ENCODE results near the gene NTNG2. TPM values are rescaled to one million over a fixed set of nuclear protein-coding genes. Genes with fewer than 3 reads are reported as not detected.

NTNG2 gene
- polyA plus RNA-seq, 2 donors, result 0.18 TPM

GRCh38 chr9:132207839-132208615 is 46.2 kb downstream of the NTNG2 start:
- no peaks in the 10 kb centered on the region for H3K4me1 ChIP-seq (ENCODE audit: control insufficient read depth in 2 of 2, insufficient read depth in 2 of 2, low read length in 1 of 2)
- 69% methylated on average over 16 of the region's 16 CpGs for WGBS, 2 donors
- no peaks in the 10 kb centered on the region for H3K36me3 ChIP-seq (ENCODE audit: control insufficient read depth in 2 of 2, insufficient read depth in 2 of 2, low read length in 1 of 2)
- H3K4me3 ChIP-seq (ENCODE audit: low read depth in 1 of 2, low read length in 2 of 2), result no peak overlapping the region
- no peak overlapping the region for H3K27ac ChIP-seq (ENCODE audit: low read depth in 2 of 2, low read length in 1 of 2)
- peaks cover 2% of the 10 kb centered on the region in 2 donors for H3K9me3 ChIP-seq (ENCODE audit: control insufficient read depth in 2 of 2, insufficient read depth in 1 of 2, low read depth in 1 of 2, low read length in 1 of 2)
- H3K27me3 ChIP-seq (ENCODE audit: control insufficient read depth in 1 of 2, insufficient read depth in 2 of 2, low read length in 2 of 2), result no peaks in the 10 kb centered on the region

DNA sequence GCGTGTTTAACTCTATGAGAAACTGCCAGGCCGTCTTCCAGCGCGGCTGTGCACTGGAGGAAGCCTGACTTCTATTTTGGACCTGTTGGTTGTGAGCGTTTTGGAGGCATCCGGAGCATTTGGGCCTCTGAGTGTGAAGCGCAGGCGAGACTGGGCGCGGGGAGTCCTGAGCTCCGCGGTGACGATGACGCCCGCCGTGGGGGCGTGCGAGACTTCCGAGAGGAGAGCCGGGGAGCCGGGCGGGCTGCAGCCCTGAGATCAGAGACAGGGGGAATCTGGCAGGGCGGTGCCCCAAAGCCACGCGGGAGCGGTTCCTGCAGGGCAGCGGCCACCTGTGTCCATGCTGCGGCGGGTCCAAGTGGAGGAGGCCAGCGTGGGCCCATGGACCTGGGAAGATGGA is 47.4 kb downstream of the NTNG2 start:
- Histone ChIP-seq H3K4me3 (ENCODE audit: low read depth in 1 of 2, low read length in 2 of 2) (no peak overlapping the region), H3K27me3 (ENCODE audit: control insufficient read depth in 1 of 2, insufficient read depth in 2 of 2, low read length in 2 of 2) (no peaks in the 10 kb centered on the region), H3K27ac (ENCODE audit: low read depth in 2 of 2, low read length in 1 of 2) (no peak overlapping the region), H3K9me3 (ENCODE audit: control insufficient read depth in 2 of 2, insufficient read depth in 1 of 2, low read depth in 1 of 2, low read length in 1 of 2) (peaks cover 2% of the 10 kb centered on the region in 2 donors), H3K36me3 (ENCODE audit: control insufficient read depth in 2 of 2, insufficient read depth in 2 of 2, low read length in 1 of 2) (no peaks in the 10 kb centered on the region), H3K4me1 (ENCODE audit: control insufficient read depth in 2 of 2, insufficient read depth in 2 of 2, low read length in 1 of 2) (peaks cover 0 to 4% of the 10 kb centered on the region in 2 donors)
- 81 to 85% methylated on average over 30 of the region's 30 CpGs for WGBS, 2 donors

DNA sequence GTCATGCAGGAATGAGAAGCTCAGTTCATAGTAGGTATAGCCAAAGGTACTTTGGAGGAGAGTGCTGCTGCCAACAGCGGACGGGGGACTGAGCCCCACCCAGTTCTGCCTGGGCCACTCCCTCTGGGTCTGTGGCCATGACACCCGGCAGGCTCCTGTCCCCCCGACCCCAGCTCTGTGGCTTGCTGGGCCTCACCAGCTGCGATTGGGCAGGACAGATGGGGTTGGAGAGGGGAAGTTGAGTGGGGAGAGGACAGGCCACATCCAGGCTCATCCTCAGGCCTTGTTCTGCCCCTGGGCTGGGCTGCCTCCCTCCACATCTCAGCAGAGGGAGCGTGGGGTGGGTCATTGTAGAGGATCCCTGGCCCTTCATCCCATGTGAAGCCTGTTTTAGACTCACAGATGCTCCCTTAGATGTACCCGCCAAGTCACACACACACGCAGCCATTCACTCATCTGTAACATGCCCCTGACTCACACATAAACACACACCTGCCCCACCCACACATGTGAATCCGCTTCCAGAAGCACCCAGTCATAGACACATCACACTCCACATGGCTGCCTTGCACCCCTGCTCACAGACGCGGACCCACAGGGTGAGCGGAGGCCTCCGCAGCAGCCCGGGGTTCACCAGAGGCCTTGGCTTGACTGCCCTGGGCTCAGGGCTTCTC is 48.8 kb downstream of the NTNG2 start:
- H3K4me1 ChIP-seq (ENCODE audit: control insufficient read depth in 2 of 2, insufficient read depth in 2 of 2, low read length in 1 of 2), result peaks cover 0 to 5% of the 10 kb centered on the region in 2 donors
- no peaks in the 10 kb centered on the region for H3K27me3 ChIP-seq (ENCODE audit: control insufficient read depth in 1 of 2, insufficient read depth in 2 of 2, low read length in 2 of 2)
- WGBS, 2 donors, result 66 to 73% methylated on average over 13 to 14 of the region's 14 CpGs
- no peak overlapping the region for H3K27ac ChIP-seq (ENCODE audit: low read depth in 2 of 2, low read length in 1 of 2)
- H3K9me3 ChIP-seq (ENCODE audit: control insufficient read depth in 2 of 2, insufficient read depth in 1 of 2, low read depth in 1 of 2, low read length in 1 of 2), result peaks cover 2% of the 10 kb centered on the region in 2 donors
- no peaks in the 10 kb centered on the region for H3K36me3 ChIP-seq (ENCODE audit: control insufficient read depth in 2 of 2, insufficient read depth in 2 of 2, low read length in 1 of 2)
- no peak overlapping the region for H3K4me3 ChIP-seq (ENCODE audit: low read depth in 1 of 2, low read length in 2 of 2)

DNA sequence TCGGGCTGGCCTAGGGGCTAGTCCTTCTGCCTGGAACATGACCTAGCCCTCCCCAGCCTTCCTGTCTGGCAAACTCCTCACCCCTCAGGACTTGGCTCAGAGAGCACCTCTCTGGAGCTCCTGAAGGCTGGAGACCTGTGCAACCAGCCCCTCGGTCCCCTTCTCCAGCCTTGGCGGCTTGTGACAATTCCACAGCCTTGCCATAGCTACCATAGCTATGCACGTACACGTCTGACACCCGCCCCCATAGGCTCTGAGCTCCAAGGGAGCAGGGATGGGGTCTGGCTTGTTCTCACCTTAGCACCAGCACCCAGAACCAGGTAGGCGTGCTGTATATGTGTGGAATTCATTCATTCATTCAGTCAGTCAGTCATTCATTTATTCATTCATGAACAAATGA is 49.7 kb downstream of the NTNG2 start:
- H3K9me3 ChIP-seq (ENCODE audit: control insufficient read depth in 2 of 2, insufficient read depth in 1 of 2, low read depth in 1 of 2, low read length in 1 of 2), result peaks cover 2% of the 10 kb centered on the region in 2 donors
- 87 to 89% methylated on average over 7 of the region's 7 CpGs for WGBS, 2 donors
- peaks cover 0 to 5% of the 10 kb centered on the region in 2 donors for H3K4me1 ChIP-seq (ENCODE audit: control insufficient read depth in 2 of 2, insufficient read depth in 2 of 2, low read length in 1 of 2)
- no peak overlapping the region for H3K27ac ChIP-seq (ENCODE audit: low read depth in 2 of 2, low read length in 1 of 2)
- H3K27me3 ChIP-seq (ENCODE audit: control insufficient read depth in 1 of 2, insufficient read depth in 2 of 2, low read length in 2 of 2), result no peaks in the 10 kb centered on the region
- H3K36me3 ChIP-seq (ENCODE audit: control insufficient read depth in 2 of 2, insufficient read depth in 2 of 2, low read length in 1 of 2), result no peaks in the 10 kb centered on the region
- H3K4me3 ChIP-seq (ENCODE audit: low read depth in 1 of 2, low read length in 2 of 2), result no peak overlapping the region

DNA sequence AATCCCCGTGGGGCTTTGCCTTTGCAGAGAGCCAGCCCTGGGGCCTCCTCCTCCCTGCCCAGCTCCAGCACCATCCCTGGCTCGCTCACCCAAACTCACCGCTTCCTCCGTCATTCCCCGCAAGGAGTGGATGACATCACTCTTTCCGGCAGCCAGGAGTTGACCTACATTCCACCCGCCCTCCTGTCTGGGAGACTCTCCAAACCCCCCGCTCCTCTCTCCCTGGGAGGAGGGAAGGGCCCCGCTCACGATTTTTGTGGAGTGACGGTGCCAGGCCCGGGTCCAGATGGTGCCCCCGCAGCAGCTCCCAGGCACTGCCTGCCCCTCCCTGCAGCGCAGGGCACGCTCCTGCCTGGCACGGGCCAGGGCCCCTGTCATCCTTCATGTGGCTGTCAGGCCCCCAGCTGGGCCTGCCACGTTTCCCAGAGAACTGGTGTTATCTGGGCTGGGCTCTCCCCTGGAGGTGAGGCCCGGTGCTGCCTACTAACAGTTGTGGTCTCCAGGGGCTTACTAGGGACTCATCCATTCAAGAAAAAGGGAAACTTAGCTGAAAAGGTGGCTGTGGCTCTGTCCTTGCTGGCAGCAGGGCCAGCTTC is 52.3 kb downstream of the NTNG2 start:
- H3K36me3 ChIP-seq (ENCODE audit: control insufficient read depth in 2 of 2, insufficient read depth in 2 of 2, low read length in 1 of 2), result no peaks in the 10 kb centered on the region
- no peak overlapping the region for H3K4me3 ChIP-seq (ENCODE audit: low read depth in 1 of 2, low read length in 2 of 2)
- peaks cover 2% of the 10 kb centered on the region in 2 donors for H3K9me3 ChIP-seq (ENCODE audit: control insufficient read depth in 2 of 2, insufficient read depth in 1 of 2, low read depth in 1 of 2, low read length in 1 of 2)
- H3K27me3 ChIP-seq (ENCODE audit: control insufficient read depth in 1 of 2, insufficient read depth in 2 of 2, low read length in 2 of 2), result no peaks in the 10 kb centered on the region
- WGBS, 2 donors, result 13 to 21% methylated on average over 16 to 18 of the region's 18 CpGs
- H3K4me1 ChIP-seq (ENCODE audit: control insufficient read depth in 2 of 2, insufficient read depth in 2 of 2, low read length in 1 of 2), result peaks cover 0 to 5% of the 10 kb centered on the region in 2 donors
- H3K27ac ChIP-seq (ENCODE audit: low read depth in 2 of 2, low read length in 1 of 2), result no peak overlapping the region

GRCh38 chr9:132216861-132217619 is 55.2 kb downstream of the NTNG2 start:
- peaks cover 0 to 5% of the 10 kb centered on the region in 2 donors for H3K4me1 ChIP-seq (ENCODE audit: control insufficient read depth in 2 of 2, insufficient read depth in 2 of 2, low read length in 1 of 2)
- WGBS, 2 donors, result 72% methylated on average over 10 of the region's 10 CpGs
- no peak overlapping the region for H3K27ac ChIP-seq (ENCODE audit: low read depth in 2 of 2, low read length in 1 of 2)

DNA sequence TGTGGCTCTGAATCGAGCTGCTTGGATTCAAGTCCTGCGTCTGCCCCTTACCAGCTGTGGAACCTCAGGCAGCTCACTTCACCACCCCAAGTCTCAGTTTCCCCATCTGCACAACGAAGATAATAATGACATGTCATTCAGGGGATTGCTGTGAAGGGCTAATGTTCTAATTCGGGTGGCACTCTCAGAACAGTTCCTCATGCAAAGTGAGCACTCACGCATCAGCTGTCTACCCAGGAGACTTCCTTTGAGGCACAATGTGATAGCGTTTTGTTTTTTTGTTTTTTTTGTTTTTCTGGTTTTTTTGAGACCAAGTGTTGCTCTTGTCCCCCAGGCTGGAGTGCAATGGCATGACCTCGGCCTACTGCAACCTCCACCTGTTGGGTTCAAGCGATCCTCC is 56.4 kb downstream of the NTNG2 start:
- Histone ChIP-seq H3K9me3 (ENCODE audit: control insufficient read depth in 2 of 2, insufficient read depth in 1 of 2, low read depth in 1 of 2, low read length in 1 of 2) (no peaks in the 10 kb centered on the region), H3K27me3 (ENCODE audit: control insufficient read depth in 1 of 2, insufficient read depth in 2 of 2, low read length in 2 of 2) (peaks cover 0 to 11% of the 10 kb centered on the region in 2 donors), H3K4me1 (ENCODE audit: control insufficient read depth in 2 of 2, insufficient read depth in 2 of 2, low read length in 1 of 2) (peaks cover 0 to 5% of the 10 kb centered on the region in 2 donors), H3K4me3 (ENCODE audit: low read depth in 1 of 2, low read length in 2 of 2) (no peak overlapping the region), H3K27ac (ENCODE audit: low read depth in 2 of 2, low read length in 1 of 2) (no peak overlapping the region), H3K36me3 (ENCODE audit: control insufficient read depth in 2 of 2, insufficient read depth in 2 of 2, low read length in 1 of 2) (no peaks in the 10 kb centered on the region)
- WGBS, 2 donors, result 81% methylated on average over 8 of the region's 8 CpGs

More at GRCh38 chr9:132216861-132217619, 55.2 kb downstream of the NTNG2 start:
- no peaks in the 10 kb centered on the region for H3K36me3 ChIP-seq (ENCODE audit: control insufficient read depth in 2 of 2, insufficient read depth in 2 of 2, low read length in 1 of 2)
- H3K9me3 ChIP-seq (ENCODE audit: control insufficient read depth in 2 of 2, insufficient read depth in 1 of 2, low read depth in 1 of 2, low read length in 1 of 2), result no peaks in the 10 kb centered on the region
- no peak overlapping the region for H3K4me3 ChIP-seq (ENCODE audit: low read depth in 1 of 2, low read length in 2 of 2)
- peaks cover 0 to 6% of the 10 kb centered on the region in 2 donors for H3K27me3 ChIP-seq (ENCODE audit: control insufficient read depth in 1 of 2, insufficient read depth in 2 of 2, low read length in 2 of 2)

DNA sequence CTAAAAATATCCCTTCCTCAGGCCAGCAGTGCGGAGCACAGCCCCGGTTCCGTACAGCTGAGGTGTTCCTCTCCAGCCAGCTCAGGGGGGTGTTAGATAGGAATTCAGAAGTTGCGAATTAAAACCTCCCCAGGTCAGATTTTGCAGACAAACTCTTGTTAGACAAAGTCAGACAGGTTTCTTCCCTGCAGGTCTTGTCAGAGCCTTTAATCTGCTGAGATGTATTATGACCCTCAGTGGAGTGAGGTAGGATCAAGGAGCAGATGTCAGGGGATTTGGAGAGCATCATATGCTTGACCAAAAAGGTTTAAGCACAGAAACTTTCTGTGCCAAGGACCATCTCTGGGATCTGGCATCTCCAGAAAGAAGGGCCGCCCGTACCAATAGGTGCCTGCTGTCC is 60.1 kb downstream of the NTNG2 start:
- Histone ChIP-seq H3K27ac (ENCODE audit: low read depth in 2 of 2, low read length in 1 of 2) (no peak overlapping the region), H3K27me3 (ENCODE audit: control insufficient read depth in 1 of 2, insufficient read depth in 2 of 2, low read length in 2 of 2) (peaks cover 0 to 11% of the 10 kb centered on the region in 2 donors), H3K4me1 (ENCODE audit: control insufficient read depth in 2 of 2, insufficient read depth in 2 of 2, low read length in 1 of 2) (no peaks in the 10 kb centered on the region), H3K9me3 (ENCODE audit: control insufficient read depth in 2 of 2, insufficient read depth in 1 of 2, low read depth in 1 of 2, low read length in 1 of 2) (no peaks in the 10 kb centered on the region), H3K36me3 (ENCODE audit: control insufficient read depth in 2 of 2, insufficient read depth in 2 of 2, low read length in 1 of 2) (no peaks in the 10 kb centered on the region), H3K4me3 (ENCODE audit: low read depth in 1 of 2, low read length in 2 of 2) (no peak overlapping the region)
- WGBS, 2 donors, result 90 to 92% methylated on average over 6 of the region's 6 CpGs

GRCh38 chr9:132224645-132225044 is 62.8 kb downstream of the NTNG2 start:
- peaks cover 0 to 11% of the 10 kb centered on the region in 2 donors for H3K27me3 ChIP-seq (ENCODE audit: control insufficient read depth in 1 of 2, insufficient read depth in 2 of 2, low read length in 2 of 2)
- H3K9me3 ChIP-seq (ENCODE audit: control insufficient read depth in 2 of 2, insufficient read depth in 1 of 2, low read depth in 1 of 2, low read length in 1 of 2), result no peaks in the 10 kb centered on the region
- H3K4me1 ChIP-seq (ENCODE audit: control insufficient read depth in 2 of 2, insufficient read depth in 2 of 2, low read length in 1 of 2), result no peaks in the 10 kb centered on the region
- no peak overlapping the region for H3K27ac ChIP-seq (ENCODE audit: low read depth in 2 of 2, low read length in 1 of 2)
- 82 to 87% methylated on average over 3 of the region's 3 CpGs for WGBS, 2 donors
- no peak overlapping the region for H3K4me3 ChIP-seq (ENCODE audit: low read depth in 1 of 2, low read length in 2 of 2)
- no peaks in the 10 kb centered on the region for H3K36me3 ChIP-seq (ENCODE audit: control insufficient read depth in 2 of 2, insufficient read depth in 2 of 2, low read length in 1 of 2)

Data from esophagus (tissue), 2 donors.